Measurements from ENCODE around the gene AGFG1. TPM values are rescaled to one million over a fixed set of nuclear protein-coding genes. Genes with fewer than 3 reads are reported as not detected.
"Not testable (repeated sequence)": the region's sequence is repeated elsewhere in the genome, so short reads cannot be mapped to it uniquely, and the experiment has no call there.

Gene AGFG1
- total RNA-seq, 1 donor from 2014 or later, result 239 TPM

GRCh38 chr2:227534714-227535113, 62.8 kb downstream of the AGFG1 start:
- Mint-ChIP-seq H3K4me3 (no peak overlapping the region), H3K4me1 (ENCODE audit: low read depth) (no peaks in the 10 kb centered on the region), H3K27me3 (ENCODE audit: insufficient read depth) (no peaks in the 10 kb centered on the region), H3K27ac (no peak overlapping the region), H3K9me3 (no peaks in the 10 kb centered on the region), H3K36me3 (ENCODE audit: low read depth) (peaks cover 40% of the 10 kb centered on the region)
- DNase-seq (ENCODE audit: low spot score), result no peak
- intact Hi-C loops (cut with micrococcal nuclease), result loop anchor here (5.0 kb wide), 3 partner anchors 52 to 207 kb away; partner anchors contain the start of gene MFF

- Mint-ChIP-seq H3K4me3 (no peak overlapping the region), H3K9me3 (peaks cover 15% of the 10 kb centered on the region), H3K4me1 (ENCODE audit: low read depth) (no peaks in the 10 kb centered on the region), H3K27ac (no peak overlapping the region), H3K36me3 (ENCODE audit: low read depth) (peaks cover 51% of the 10 kb centered on the region), H3K27me3 (ENCODE audit: insufficient read depth) (no peaks in the 10 kb centered on the region)
- no peak for DNase-seq (ENCODE audit: low spot score)
- intact Hi-C loops (cut with micrococcal nuclease), result no loop called here
Observed at GRCh38 chr2:227536445-227536844, 64.5 kb downstream of the AGFG1 start.

GRCh38 chr2:227539465-227539956, 67.6 kb downstream of the AGFG1 start:
- Mint-ChIP-seq H3K27ac (no peak overlapping the region), H3K9me3 (peaks cover 15% of the 10 kb centered on the region), H3K36me3 (ENCODE audit: low read depth) (peaks cover 57% of the 10 kb centered on the region), H3K4me1 (ENCODE audit: low read depth) (peaks cover 13% of the 10 kb centered on the region), H3K27me3 (ENCODE audit: insufficient read depth) (no peaks in the 10 kb centered on the region), H3K4me3 (no peak overlapping the region)
- intact Hi-C loops (cut with micrococcal nuclease), result loop anchor here (2.0 kb wide), 1 partner anchor 15 kb away; no protein-coding TSS in a partner anchor
- DNase-seq (ENCODE audit: low spot score), result no peak

GRCh38 chr2:227540352-227540751, 68.4 kb downstream of the AGFG1 start:
- intact Hi-C loops (cut with micrococcal nuclease); DNase-seq (ENCODE audit: low spot score); H3K27me3 Mint-ChIP-seq (ENCODE audit: insufficient read depth); H3K4me3 Mint-ChIP-seq; H3K27ac Mint-ChIP-seq: not testable (repeated sequence)
- peaks cover 21% of the 10 kb centered on the region for H3K4me1 Mint-ChIP-seq (ENCODE audit: low read depth)
- peaks cover 15% of the 10 kb centered on the region for H3K9me3 Mint-ChIP-seq
- H3K36me3 Mint-ChIP-seq (ENCODE audit: low read depth), result peaks cover 61% of the 10 kb centered on the region

GRCh38 chr2:227545990-227546389, 74.0 kb downstream of the AGFG1 start:
- H3K27me3 Mint-ChIP-seq (ENCODE audit: insufficient read depth), result no peaks in the 10 kb centered on the region
- H3K4me3 Mint-ChIP-seq, result no peak overlapping the region
- no peak overlapping the region for H3K27ac Mint-ChIP-seq
- peaks cover 42% of the 10 kb centered on the region for H3K36me3 Mint-ChIP-seq (ENCODE audit: low read depth)
- H3K9me3 Mint-ChIP-seq, result peaks cover 5% of the 10 kb centered on the region
- H3K4me1 Mint-ChIP-seq (ENCODE audit: low read depth), result peaks cover 26% of the 10 kb centered on the region
- intact Hi-C loops (cut with micrococcal nuclease), result loop anchor here (2.0 to 5.0 kb wide), 2 partner anchors 74 to 139 kb away; partner anchors contain the start of gene AGFG1
- no peak for DNase-seq (ENCODE audit: low spot score)

GRCh38 chr2:227551836-227552235, 79.9 kb downstream of the AGFG1 start:
- Mint-ChIP-seq H3K27ac (no peak overlapping the region), H3K36me3 (ENCODE audit: low read depth) (peaks cover 25% of the 10 kb centered on the region), H3K4me3 (no peak overlapping the region), H3K9me3 (no peaks in the 10 kb centered on the region), H3K4me1 (ENCODE audit: low read depth) (no peaks in the 10 kb centered on the region), H3K27me3 (ENCODE audit: insufficient read depth) (no peaks in the 10 kb centered on the region)
- intact Hi-C loops (cut with micrococcal nuclease), result no loop called here
- DNase-seq (ENCODE audit: low spot score), result no peak

GRCh38 chr2:227562581-227562980, 90.6 kb downstream of the AGFG1 start:
- no peak overlapping the region for H3K4me3 Mint-ChIP-seq
- H3K36me3 Mint-ChIP-seq (ENCODE audit: low read depth), result peaks cover 18% of the 10 kb centered on the region
- no peaks in the 10 kb centered on the region for H3K9me3 Mint-ChIP-seq
- no peaks in the 10 kb centered on the region for H3K4me1 Mint-ChIP-seq (ENCODE audit: low read depth)
- no peaks in the 10 kb centered on the region for H3K27me3 Mint-ChIP-seq (ENCODE audit: insufficient read depth)
- no peak for DNase-seq (ENCODE audit: low spot score)
- intact Hi-C loops (cut with micrococcal nuclease), result no loop called here
- H3K27ac Mint-ChIP-seq, result no peak overlapping the region

- H3K4me3 Mint-ChIP-seq, result no peak overlapping the region
- no peaks in the 10 kb centered on the region for H3K27me3 Mint-ChIP-seq (ENCODE audit: insufficient read depth)
- peaks cover 9% of the 10 kb centered on the region for H3K36me3 Mint-ChIP-seq (ENCODE audit: low read depth)
- H3K27ac Mint-ChIP-seq, result no peak overlapping the region
- no peaks in the 10 kb centered on the region for H3K4me1 Mint-ChIP-seq (ENCODE audit: low read depth)
- intact Hi-C loops (cut with micrococcal nuclease), result no loop called here
- no peak for DNase-seq (ENCODE audit: low spot score)
- no peaks in the 10 kb centered on the region for H3K9me3 Mint-ChIP-seq
Observed at GRCh38 chr2:227565080-227565479, 93.1 kb downstream of the AGFG1 start.

- Mint-ChIP-seq H3K4me3 (no peak overlapping the region), H3K27me3 (ENCODE audit: insufficient read depth) (no peaks in the 10 kb centered on the region), H3K27ac (peak overlapping the region; percentile 7), H3K4me1 (ENCODE audit: low read depth) (no peaks in the 10 kb centered on the region), H3K9me3 (no peaks in the 10 kb centered on the region), H3K36me3 (ENCODE audit: low read depth) (peaks cover 9% of the 10 kb centered on the region)
- intact Hi-C loops (cut with micrococcal nuclease), result no loop called here
- no peak for DNase-seq (ENCODE audit: low spot score)
Observed at GRCh38 chr2:227566012-227566411, 94.1 kb downstream of the AGFG1 start.

GRCh38 chr2:227568852-227569169, 96.9 kb downstream of the AGFG1 start:
- peaks cover 9% of the 10 kb centered on the region for H3K36me3 Mint-ChIP-seq (ENCODE audit: low read depth)
- intact Hi-C loops (cut with micrococcal nuclease), result no loop called here

GRCh38 chr2:227570615-227571014, 98.7 kb downstream of the AGFG1 start:
- DNase-seq (ENCODE audit: low spot score), result no peak
- Mint-ChIP-seq H3K9me3 (no peaks in the 10 kb centered on the region), H3K27ac (no peak overlapping the region), H3K27me3 (ENCODE audit: insufficient read depth) (no peaks in the 10 kb centered on the region), H3K4me3 (no peak overlapping the region), H3K4me1 (ENCODE audit: low read depth) (no peaks in the 10 kb centered on the region), H3K36me3 (ENCODE audit: low read depth) (peaks cover 3% of the 10 kb centered on the region)
- intact Hi-C loops (cut with micrococcal nuclease), result no loop called here

More at GRCh38 chr2:227568852-227569169, 96.9 kb downstream of the AGFG1 start:
- DNase-seq (ENCODE audit: low spot score), result no peak
- Mint-ChIP-seq H3K9me3 (no peaks in the 10 kb centered on the region), H3K27ac (no peak overlapping the region), H3K27me3 (ENCODE audit: insufficient read depth) (no peaks in the 10 kb centered on the region), H3K4me1 (ENCODE audit: low read depth) (no peaks in the 10 kb centered on the region), H3K4me3 (no peak overlapping the region)

GRCh38 chr2:227576110-227576509, 104.2 kb downstream of the AGFG1 start:
- H3K27me3 Mint-ChIP-seq (ENCODE audit: insufficient read depth), result no peaks in the 10 kb centered on the region
- H3K36me3 Mint-ChIP-seq (ENCODE audit: low read depth), result no peaks in the 10 kb centered on the region
- H3K4me1 Mint-ChIP-seq (ENCODE audit: low read depth), result no peaks in the 10 kb centered on the region
- H3K27ac Mint-ChIP-seq, result no peak overlapping the region
- H3K4me3 Mint-ChIP-seq, result no peak overlapping the region
- DNase-seq (ENCODE audit: low spot score), result no peak
- no peaks in the 10 kb centered on the region for H3K9me3 Mint-ChIP-seq
- intact Hi-C loops (cut with micrococcal nuclease), result no loop called here

- Mint-ChIP-seq H3K36me3 (ENCODE audit: low read depth) (no peaks in the 10 kb centered on the region), H3K27ac (no peak overlapping the region), H3K9me3 (no peaks in the 10 kb centered on the region), H3K4me1 (ENCODE audit: low read depth) (no peaks in the 10 kb centered on the region), H3K4me3 (no peak overlapping the region), H3K27me3 (ENCODE audit: insufficient read depth) (no peaks in the 10 kb centered on the region)
- intact Hi-C loops (cut with micrococcal nuclease), result no loop called here
- no peak for DNase-seq (ENCODE audit: low spot score)
Observed at GRCh38 chr2:227576812-227577211, 104.9 kb downstream of the AGFG1 start.

- Mint-ChIP-seq H3K27me3 (ENCODE audit: insufficient read depth) (no peaks in the 10 kb centered on the region), H3K9me3 (peaks cover 7% of the 10 kb centered on the region), H3K4me3 (no peak overlapping the region), H3K36me3 (ENCODE audit: low read depth) (peaks cover 2% of the 10 kb centered on the region), H3K27ac (no peak overlapping the region), H3K4me1 (ENCODE audit: low read depth) (no peaks in the 10 kb centered on the region)
- DNase-seq (ENCODE audit: low spot score), result no peak
- intact Hi-C loops (cut with micrococcal nuclease), result no loop called here
Observed at GRCh38 chr2:227577555-227577954, 105.6 kb downstream of the AGFG1 start.
